Fibroblast of upper back skin (primary cell): ENCODE results near the gene OR10A2.
"Not testable (repeated sequence)": the region's sequence is repeated elsewhere in the genome, so short reads cannot be mapped to it uniquely, and the experiment has no call there.

Source experiments
- DNase-seq: peaks from one replicate; pipeline ENCODE4 v3.0.0-alpha.2; 2013

The OR10A2 gene

GRCh38 chr11:6888830-6889229 lies 26.0 kb downstream of the OR10A2 start:
- DNase-seq = no peak

DNA sequence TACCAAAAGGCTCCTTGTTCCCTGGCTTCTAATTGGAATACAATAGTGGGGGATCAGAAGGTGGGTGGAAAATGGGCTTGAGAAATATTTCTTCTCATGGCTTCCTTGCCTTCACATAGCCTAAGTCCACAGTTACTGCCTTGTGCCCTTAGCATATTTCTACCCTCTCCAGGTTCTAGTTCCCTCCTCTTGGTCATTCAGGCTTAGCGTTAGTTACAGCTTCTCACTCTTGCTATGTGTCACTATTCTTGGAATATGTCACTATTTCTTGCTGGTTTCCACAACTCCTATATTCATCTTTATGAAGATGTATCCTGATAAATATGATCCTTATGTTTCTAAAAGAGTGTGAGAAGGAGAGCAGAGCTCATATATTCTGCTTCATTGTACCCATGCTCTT lies 27.0 kb downstream of the OR10A2 start:
- DNase-seq = no peak

DNA sequence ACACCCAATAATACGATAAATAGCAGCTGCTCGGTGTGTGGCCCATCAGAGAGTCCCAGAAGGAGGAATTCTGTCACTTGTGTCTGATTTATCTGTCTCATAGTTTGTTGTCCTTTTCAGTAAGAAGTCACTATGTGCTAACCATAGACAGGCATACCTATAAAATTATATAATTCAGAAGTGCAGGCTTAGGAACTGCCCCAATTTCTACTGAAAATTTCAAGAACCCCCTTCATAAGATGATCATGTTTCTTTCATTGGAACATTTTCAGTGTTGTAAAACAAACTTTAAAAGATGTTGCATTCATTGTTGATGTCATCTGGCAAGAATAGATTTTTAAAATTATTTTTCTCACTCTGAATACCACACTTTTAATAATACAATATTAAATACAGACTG lies 29.5 kb downstream of the OR10A2 start, which contains the start of gene OR2D2:
TSS of gene OR2D2 (minus strand) at position 101 of the 400 bp plus-strand sequence. CDS start at position 101, 0 bp downstream.
- no peak for DNase-seq

DNA sequence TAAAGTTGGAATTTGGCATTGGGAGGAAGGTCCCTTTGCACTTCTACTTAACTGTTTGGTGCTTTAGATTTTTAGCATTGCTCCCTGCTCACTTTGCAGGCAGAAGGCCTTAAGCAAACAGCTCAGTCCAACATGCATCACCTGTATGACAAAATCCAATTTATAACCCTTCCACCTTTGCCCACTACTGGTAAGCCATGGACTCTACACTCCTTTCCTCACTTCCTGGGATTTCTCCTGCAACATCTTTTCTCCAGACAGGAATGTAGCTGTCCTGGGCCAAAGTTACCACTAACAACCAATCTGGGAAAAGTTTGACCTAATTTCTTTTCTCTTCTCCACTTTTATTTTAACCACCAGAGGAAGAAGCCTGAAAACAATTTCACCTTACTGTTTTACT lies 31.2 kb downstream of the OR10A2 start:
- no peak for DNase-seq

GRCh38 chr11:6895010-6895409 lies 32.2 kb downstream of the OR10A2 start:
- no peak for DNase-seq

- DNase-seq = no peak
Measured at GRCh38 chr11:6898911-6899310, 36.1 kb downstream of the OR10A2 start.

- peak; percentile 2 for DNase-seq
Measured at GRCh38 chr11:6900327-6900999, 37.6 kb downstream of the OR10A2 start.

DNA sequence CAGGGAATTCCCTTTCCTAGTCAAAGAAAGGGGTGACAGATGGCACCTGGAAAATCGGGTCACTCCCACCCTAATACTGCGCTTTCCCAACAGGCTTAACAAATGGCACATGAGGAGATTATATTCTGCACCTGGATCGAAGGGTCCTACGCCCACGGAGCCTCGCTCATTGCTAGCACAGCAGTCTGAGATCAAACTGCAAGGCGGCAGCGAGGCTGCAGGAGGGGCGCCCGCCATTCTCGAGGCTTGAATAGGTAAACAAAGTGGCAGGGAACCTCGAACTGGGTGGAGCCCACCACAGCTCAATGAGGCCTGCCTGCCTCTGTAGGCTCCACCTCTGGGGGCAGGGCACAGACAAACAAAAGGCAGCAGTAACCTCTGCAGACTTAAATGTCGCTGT lies 41.9 kb downstream of the OR10A2 start:
- not testable (repeated sequence) for DNase-seq

- DNase-seq = no peak
Measured at GRCh38 chr11:6911378-6911777, 48.5 kb downstream of the OR10A2 start.

DNA sequence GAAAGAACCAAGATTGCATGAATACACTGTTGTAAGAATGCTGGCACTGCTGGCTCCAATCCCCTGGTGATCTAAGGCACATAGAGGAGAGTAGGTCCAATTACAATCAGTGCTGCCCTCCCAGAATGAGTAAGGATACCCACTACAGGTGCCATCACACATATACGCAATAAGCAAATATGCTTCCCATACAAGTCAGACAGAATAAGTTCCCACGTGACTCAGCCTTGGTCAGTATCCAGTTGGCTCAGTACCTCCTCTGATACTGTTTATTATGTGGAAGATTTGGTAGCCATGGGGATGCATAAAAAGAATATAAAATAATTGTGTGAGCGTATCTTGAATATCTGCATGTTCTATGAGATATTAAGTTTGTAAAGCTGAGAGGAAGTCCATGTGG lies 49.1 kb downstream of the OR10A2 start:
- DNase-seq = no peak

GRCh38 chr11:6919698-6920097 lies 56.8 kb downstream of the OR10A2 start:
- no peak for DNase-seq

DNA sequence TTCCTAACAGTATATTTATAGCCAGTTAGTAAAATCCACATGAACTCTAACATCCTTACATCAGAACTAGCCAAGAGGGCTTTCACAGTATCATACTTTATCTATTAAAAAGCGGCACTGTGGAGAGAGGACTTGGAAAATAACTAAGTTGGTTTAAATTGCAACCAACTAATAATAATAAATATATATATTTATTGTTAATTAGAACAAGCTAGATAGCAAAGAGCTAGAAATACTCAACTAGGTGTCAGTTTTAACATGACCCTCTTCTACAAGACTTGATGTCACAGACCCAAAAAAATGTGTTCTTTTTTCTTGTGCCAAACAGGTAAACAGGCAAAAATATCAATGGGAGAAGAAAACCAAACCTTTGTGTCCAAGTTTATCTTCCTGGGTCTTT lies 57.8 kb downstream of the OR10A2 start, which contains the start of gene OR2D3:
TSS of gene OR2D3 (plus strand) at position 301 of the 400 bp plus-strand sequence. CDS start at position 301, 0 bp downstream.
- DNase-seq = no peak
